ENCODE measurements around the gene LHFPL2. TPM values are rescaled to one million over a fixed set of nuclear protein-coding genes. Genes with fewer than 3 reads are reported as not detected.

Gene LHFPL2
- total RNA-seq, 1 experiment from 2014 or later = 49.7 TPM

DNA sequence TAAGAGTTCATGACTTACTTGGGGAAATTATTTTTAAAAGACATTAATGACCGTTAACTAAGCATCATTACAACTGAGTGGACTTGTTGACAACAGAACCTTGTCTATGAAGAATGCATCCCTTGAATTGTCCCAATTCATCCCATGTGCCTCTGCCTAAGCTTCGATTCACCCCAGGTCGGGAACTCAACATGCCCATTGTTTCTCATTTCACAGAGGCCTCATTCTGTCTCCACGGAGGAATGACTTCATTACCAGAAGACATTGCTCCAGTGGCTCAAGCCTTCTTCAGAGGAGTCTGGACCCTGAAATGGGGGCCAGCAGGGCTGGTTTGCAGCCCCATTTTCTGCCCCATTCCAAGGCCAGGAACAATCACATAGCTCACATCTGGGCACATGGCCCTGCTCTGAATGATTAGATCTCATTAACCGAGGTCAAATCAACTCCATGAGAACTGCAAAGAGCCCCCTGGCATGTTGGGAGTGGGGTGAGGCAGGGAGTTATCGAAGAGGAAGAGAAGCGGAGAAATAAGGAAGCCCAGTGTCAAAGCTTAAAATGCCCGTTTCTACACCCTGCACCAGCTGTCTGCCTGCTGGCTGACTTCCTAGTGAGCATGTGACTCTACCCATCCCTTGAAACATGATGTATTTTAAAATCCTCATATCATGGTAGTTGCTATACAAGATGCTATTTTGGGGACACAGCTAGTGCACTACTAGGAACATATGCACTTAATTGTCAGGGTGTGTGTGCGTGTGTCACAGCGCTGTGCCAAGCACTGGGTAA, 137.3 kb downstream of the LHFPL2 start:
- DNase-seq = no peak
- POLR2A ChIA-PET = no interaction called here
- CTCF ChIA-PET = no interaction called here
- Mint-ChIP-seq H3K27me3 (ENCODE audit: insufficient read depth, unreplicated experiment) (no peaks in the 10 kb centered on the region), H3K4me3 (ENCODE audit: unreplicated experiment) (no peak overlapping the region), H3K4me1 (ENCODE audit: low read depth, unreplicated experiment) (peaks cover 31% of the 10 kb centered on the region), H3K36me3 (ENCODE audit: insufficient read depth, unreplicated experiment) (peaks cover 27% of the 10 kb centered on the region), H3K27ac (ENCODE audit: unreplicated experiment) (no peak overlapping the region), H3K9me3 (ENCODE audit: unreplicated experiment) (no peaks in the 10 kb centered on the region)
- Histone ChIP-seq H3K4me1 (peaks cover 35% of the 10 kb centered on the region), H3K36me3 (ENCODE audit: control insufficient read depth, insufficient read depth, low read length) (no peaks in the 10 kb centered on the region; the same call in 1 of the 2 replicates), H3K27me3 (replicated peaks; ENCODE audit: control insufficient read depth, insufficient read depth, low read length) (no peaks in the 10 kb centered on the region), H3K9me3 (no peaks in the 10 kb centered on the region), H3K4me3 (ENCODE audit: low read depth, low read length) (no peak overlapping the region)
- BruUV-seq (replicated peaks) = no TSS peak
- intact Hi-C loops (cut with micrococcal nuclease; ENCODE audit: unreplicated experiment) = no loop called here
- TF ChIP-seq, protein P1, sequence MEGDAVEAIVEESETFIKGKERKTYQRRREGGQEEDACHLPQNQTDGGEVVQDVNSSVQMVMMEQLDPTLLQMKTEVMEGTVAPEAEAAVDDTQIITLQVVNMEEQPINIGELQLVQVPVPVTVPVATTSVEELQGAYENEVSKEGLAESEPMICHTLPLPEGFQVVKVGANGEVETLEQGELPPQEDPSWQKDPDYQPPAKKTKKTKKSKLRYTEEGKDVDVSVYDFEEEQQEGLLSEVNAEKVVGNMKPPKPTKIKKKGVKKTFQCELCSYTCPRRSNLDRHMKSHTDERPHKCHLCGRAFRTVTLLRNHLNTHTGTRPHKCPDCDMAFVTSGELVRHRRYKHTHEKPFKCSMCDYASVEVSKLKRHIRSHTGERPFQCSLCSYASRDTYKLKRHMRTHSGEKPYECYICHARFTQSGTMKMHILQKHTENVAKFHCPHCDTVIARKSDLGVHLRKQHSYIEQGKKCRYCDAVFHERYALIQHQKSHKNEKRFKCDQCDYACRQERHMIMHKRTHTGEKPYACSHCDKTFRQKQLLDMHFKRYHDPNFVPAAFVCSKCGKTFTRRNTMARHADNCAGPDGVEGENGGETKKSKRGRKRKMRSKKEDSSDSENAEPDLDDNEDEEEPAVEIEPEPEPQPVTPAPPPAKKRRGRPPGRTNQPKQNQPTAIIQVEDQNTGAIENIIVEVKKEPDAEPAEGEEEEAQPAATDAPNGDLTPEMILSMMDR (IDR thresholded peaks at IDR 0.05; ENCODE audit: insufficient read depth in 1 of 2, low read depth in 1 of 2, low read length in 1 of 2, severe bottlenecking in 1 of 2, unreplicated experiment in 1 of 2) = no peak

DNA sequence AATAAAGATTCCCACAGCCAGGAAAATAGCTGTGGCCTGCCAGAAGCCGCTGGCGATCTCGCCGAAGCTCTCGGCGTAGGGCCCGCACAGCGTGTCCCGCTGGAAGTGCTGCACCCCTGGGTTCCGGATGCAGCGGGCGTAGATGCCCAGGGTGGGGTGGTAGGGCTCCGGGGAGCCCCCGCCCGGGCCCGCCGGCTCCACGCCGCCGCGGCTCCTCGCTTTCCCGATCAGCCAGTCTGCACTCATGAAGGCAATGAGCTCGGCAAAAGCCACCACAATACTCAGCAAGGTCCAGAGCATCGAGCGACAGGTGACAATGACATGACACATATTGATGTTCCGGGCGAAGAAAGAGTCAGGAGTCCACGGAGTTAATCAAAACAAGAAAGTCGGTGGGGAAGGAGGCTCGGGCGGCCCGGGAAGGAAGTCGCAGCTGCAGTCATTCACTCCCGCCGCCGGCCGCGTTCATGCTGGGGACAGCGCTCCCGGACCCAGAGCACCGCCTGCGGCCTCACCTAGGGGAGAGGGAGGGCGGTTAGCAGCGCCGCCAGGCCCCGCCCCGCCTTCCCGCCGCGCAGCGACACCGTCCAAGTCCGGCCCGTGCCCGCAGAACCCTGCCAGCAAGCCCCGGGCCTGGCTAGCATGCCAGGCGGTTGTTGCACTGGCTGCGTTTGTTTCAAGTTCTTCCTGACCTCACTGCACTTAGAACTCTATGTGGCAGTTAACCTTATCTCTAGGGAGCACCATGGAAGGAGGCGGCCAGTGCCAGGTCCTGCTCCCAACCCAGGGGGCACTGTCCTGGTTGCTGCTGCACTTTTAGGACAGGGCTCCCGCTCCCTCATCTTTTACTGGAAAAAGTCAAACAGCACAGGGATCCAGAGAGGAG, 138.4 kb downstream of the LHFPL2 start:
- ChIA-PET CTCF (no interaction called here), POLR2A (no interaction called here)
- Histone ChIP-seq H3K4me1 (peaks cover 45% of the 10 kb centered on the region), H3K4me3 (ENCODE audit: low read depth, low read length) (no peak overlapping the region), H3K27me3 (replicated peaks; ENCODE audit: control insufficient read depth, insufficient read depth, low read length) (no peaks in the 10 kb centered on the region), H3K9me3 (no peaks in the 10 kb centered on the region), H3K36me3 (ENCODE audit: control insufficient read depth, insufficient read depth, low read length) (no peaks in the 10 kb centered on the region; the same call in 1 of the 2 replicates)
- H3K27ac Mint-ChIP-seq (ENCODE audit: unreplicated experiment) = peak overlapping the region; percentile 63
- H3K36me3 Mint-ChIP-seq (ENCODE audit: insufficient read depth, unreplicated experiment) = peaks cover 25% of the 10 kb centered on the region
- intact Hi-C loops (cut with micrococcal nuclease; ENCODE audit: unreplicated experiment) = no loop called here
- no peak for DNase-seq
- peaks cover 26% of the 10 kb centered on the region for H3K4me1 Mint-ChIP-seq (ENCODE audit: low read depth, unreplicated experiment)
- H3K27me3 Mint-ChIP-seq (ENCODE audit: insufficient read depth, unreplicated experiment) = no peaks in the 10 kb centered on the region
- peak overlapping the region; percentile 50 for H3K4me3 Mint-ChIP-seq (ENCODE audit: unreplicated experiment)
- no peaks in the 10 kb centered on the region for H3K9me3 Mint-ChIP-seq (ENCODE audit: unreplicated experiment)
- no TSS peak for BruUV-seq (replicated peaks)
- TF ChIP-seq, protein P1 (IDR thresholded peaks at IDR 0.05; ENCODE audit: insufficient read depth in 1 of 2, low read depth in 1 of 2, low read length in 1 of 2, severe bottlenecking in 1 of 2, unreplicated experiment in 1 of 2) = no peak

DNA sequence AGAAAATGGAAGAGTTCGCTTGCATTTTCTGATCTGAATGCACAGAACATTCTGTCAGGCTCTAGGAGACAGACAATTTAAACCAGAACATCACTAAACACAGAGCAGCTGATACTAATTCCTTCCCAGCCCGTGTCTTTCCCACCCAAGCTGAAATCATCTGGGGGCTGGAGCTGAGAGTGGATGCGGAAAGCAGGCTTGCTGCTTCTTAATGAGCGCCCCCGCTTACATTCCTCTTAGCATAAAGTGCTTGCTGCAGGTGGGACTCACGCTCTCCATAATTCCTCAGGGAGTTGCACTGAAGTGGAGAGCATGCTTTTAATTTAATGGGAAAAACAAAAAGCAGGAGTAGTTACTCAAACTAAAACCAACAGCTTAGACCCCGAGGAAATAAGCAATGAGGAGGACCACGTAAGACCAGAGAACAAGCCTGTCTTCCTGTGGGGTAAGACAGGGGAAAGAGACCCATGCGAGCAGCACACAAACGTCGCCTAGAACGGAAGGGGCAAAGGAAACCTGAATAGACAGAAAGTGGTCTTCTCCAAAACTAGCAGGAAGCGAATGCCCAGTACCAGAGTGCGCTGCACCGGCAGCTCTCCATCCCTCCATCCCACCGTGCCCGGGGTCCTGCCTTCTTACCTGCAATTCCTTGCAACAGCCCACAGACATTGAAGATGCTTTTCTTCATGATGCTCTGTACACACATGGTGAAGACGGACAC, 139.3 kb downstream of the LHFPL2 start:
- DNase-seq = no peak
- peaks cover 32% of the 10 kb centered on the region for H3K4me1 Mint-ChIP-seq (ENCODE audit: low read depth, unreplicated experiment)
- TF ChIP-seq, protein P1 (IDR thresholded peaks at IDR 0.05; ENCODE audit: insufficient read depth in 1 of 2, low read depth in 1 of 2, low read length in 1 of 2, severe bottlenecking in 1 of 2, unreplicated experiment in 1 of 2) = no peak
- H3K9me3 ChIP-seq = no peaks in the 10 kb centered on the region
- CTCF ChIA-PET = interaction anchor here (1.0 to 1.6 kb wide), 3 partner anchors 24 to 41 kb away, joined by 3 to 5 read pairs (median 4); no protein-coding TSS in a partner anchor
- H3K9me3 Mint-ChIP-seq (ENCODE audit: unreplicated experiment) = no peaks in the 10 kb centered on the region
- POLR2A ChIA-PET = no interaction called here
- H3K36me3 Mint-ChIP-seq (ENCODE audit: insufficient read depth, unreplicated experiment) = peaks cover 33% of the 10 kb centered on the region
- peak overlapping the region; percentile 63 for H3K27ac Mint-ChIP-seq (ENCODE audit: unreplicated experiment)
- H3K27me3 Mint-ChIP-seq (ENCODE audit: insufficient read depth, unreplicated experiment) = no peaks in the 10 kb centered on the region
- H3K27me3 ChIP-seq (replicated peaks; ENCODE audit: control insufficient read depth, insufficient read depth, low read length) = no peaks in the 10 kb centered on the region
- H3K4me3 Mint-ChIP-seq (ENCODE audit: unreplicated experiment) = peak overlapping the region; percentile 50
- no TSS peak for BruUV-seq (replicated peaks)
- H3K36me3 ChIP-seq (ENCODE audit: control insufficient read depth, insufficient read depth, low read length) = no peaks in the 10 kb centered on the region; the same call in 1 of the 2 replicates
- intact Hi-C loops (cut with micrococcal nuclease; ENCODE audit: unreplicated experiment) = no loop called here
- H3K4me1 ChIP-seq = peaks cover 53% of the 10 kb centered on the region
- no peak overlapping the region for H3K4me3 ChIP-seq (ENCODE audit: low read depth, low read length)

Measured in Caco-2 (cell line).